ENCODE data around the gene SLC19A1. TPM values are rescaled to one million over a fixed set of nuclear protein-coding genes. Genes with fewer than 3 reads are reported as not detected.

SLC19A1 gene
- total RNA-seq, 1 donor from 2014 or later, result 21.7 TPM

DNA sequence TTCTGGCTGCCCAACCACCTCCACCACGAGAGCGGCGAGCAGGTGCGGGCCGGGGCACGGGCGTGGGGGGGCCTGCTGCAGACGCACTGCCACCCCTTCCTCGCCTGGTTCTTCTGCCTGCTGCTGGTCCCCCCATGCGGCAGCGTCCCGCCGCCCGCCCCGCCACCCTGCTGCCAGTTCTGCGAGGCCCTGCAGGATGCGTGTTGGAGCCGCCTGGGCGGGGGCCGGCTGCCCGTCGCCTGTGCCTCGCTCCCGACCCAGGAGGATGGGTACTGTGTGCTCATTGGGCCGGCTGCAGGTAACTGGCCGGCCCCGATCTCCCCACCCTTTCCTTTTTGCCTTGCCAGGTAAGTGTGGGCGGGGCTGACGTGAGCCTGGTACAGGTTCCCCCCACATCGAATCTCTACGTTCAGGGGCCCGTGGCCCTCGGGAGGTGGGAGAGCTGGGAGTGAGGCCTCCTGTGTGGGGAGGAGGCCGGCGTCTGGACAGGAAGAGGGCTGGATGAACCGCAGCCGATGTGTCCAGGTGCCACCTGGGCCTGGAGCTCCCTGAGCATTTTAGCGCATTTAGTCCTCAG lies 85.6 kb downstream of the SLC19A1 start:
- DNase-seq (ENCODE audit: low read depth), result no peak
- H3K4me3 ChIP-seq (ENCODE audit: low read depth, low read length), result no peak overlapping the region
- no peaks in the 10 kb centered on the region for H3K27me3 ChIP-seq (ENCODE audit: control insufficient read depth, insufficient read depth, low read length)
- TF ChIP-seq, protein P1, sequence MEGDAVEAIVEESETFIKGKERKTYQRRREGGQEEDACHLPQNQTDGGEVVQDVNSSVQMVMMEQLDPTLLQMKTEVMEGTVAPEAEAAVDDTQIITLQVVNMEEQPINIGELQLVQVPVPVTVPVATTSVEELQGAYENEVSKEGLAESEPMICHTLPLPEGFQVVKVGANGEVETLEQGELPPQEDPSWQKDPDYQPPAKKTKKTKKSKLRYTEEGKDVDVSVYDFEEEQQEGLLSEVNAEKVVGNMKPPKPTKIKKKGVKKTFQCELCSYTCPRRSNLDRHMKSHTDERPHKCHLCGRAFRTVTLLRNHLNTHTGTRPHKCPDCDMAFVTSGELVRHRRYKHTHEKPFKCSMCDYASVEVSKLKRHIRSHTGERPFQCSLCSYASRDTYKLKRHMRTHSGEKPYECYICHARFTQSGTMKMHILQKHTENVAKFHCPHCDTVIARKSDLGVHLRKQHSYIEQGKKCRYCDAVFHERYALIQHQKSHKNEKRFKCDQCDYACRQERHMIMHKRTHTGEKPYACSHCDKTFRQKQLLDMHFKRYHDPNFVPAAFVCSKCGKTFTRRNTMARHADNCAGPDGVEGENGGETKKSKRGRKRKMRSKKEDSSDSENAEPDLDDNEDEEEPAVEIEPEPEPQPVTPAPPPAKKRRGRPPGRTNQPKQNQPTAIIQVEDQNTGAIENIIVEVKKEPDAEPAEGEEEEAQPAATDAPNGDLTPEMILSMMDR (IDR thresholded peaks at IDR 0.05; ENCODE audit: insufficient read depth, low read length, poor library complexity, severe bottlenecking), result no peak
- peaks cover 3% of the 10 kb centered on the region for H3K36me3 ChIP-seq (ENCODE audit: control insufficient read depth, insufficient read depth, low read length)

DNA sequence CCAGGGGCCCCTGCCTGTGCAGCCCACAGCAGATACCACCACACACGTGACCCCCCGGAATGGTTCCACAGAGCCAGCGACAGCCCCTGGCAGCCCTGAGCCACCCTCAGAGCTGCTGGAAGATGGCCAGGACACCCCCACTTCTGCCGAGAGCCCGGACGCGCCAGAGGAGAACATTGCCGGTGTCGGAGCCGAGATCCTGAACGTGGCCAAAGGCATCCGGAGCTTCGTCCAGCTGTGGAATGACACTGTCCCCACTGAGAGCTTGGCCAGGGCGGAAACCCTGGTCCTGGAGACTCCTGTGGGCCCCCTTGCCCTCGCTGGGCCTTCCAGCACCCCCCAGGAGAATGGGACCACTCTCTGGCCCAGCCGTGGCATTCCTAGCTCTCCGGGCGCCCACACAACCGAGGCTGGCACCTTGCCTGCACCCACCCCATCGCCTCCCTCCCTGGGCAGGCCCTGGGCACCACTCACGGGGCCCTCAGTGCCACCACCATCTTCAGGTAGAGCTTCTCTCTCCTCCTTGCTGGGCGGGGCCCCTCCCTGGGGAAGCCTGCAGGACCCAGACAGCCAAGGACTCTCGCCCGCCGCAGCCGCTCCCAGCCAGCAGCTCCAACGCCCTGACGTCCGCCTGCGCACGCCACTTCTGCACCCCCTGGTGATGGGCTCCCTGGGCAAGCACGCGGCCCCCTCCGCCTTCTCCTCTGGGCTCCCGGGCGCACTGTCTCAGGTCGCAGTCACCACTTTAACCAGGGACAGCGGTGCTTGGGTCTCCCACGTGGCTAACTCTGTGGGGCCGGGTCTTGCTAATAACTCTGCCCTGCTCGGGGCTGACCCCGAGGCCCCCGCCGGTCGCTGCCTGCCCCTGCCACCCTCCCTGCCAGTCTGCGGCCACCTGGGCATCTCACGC lies 86.3 kb downstream of the SLC19A1 start:
- Histone ChIP-seq H3K4me3 (ENCODE audit: low read depth, low read length) (no peak overlapping the region), H3K36me3 (ENCODE audit: control insufficient read depth, insufficient read depth, low read length) (peaks cover 3% of the 10 kb centered on the region), H3K27me3 (ENCODE audit: control insufficient read depth, insufficient read depth, low read length) (no peaks in the 10 kb centered on the region)
- DNase-seq (ENCODE audit: low read depth), result no peak
- TF ChIP-seq, protein P1 (IDR thresholded peaks at IDR 0.05; ENCODE audit: insufficient read depth, low read length, poor library complexity, severe bottlenecking), result no peak

DNA sequence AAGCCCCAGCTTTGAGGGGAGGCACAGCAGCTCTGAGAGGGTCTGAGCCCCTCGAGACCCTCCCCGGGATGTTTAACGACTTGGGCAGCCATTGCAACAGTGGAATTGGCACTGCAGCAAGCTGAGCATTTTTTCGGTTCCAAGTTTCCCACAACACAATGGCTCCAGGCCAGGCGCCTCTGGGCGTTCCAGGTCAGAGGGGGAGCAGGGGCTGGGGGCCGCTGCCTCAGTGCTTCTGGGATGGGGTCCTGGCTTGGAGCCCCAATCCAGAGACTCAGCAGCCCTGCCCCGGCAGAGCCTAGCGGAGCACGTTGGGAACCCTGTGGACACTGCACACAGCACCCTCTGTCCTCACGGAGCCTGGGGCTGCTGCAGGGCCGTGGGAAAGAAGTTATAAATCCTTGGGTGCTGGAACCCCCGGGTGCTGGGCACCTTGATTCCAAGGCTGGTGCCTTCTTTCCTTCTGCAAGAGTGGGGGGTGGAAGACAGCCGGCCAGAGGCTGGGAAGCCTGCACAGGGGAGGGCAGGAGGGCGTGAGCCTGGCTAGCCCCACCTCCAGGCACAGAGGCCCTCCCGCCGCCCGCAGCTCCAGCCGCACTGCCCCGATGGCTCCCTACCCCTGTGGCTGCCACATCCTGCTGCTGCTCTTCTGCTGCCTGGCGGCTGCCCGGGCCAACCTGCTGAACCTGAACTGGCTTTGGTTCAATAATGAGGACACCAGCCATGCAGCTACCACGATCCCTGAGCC lies 87.1 kb downstream of the SLC19A1 start:
- peaks cover 1% of the 10 kb centered on the region for H3K36me3 ChIP-seq (ENCODE audit: control insufficient read depth, insufficient read depth, low read length)
- no peak overlapping the region for H3K4me3 ChIP-seq (ENCODE audit: low read depth, low read length)
- H3K27me3 ChIP-seq (ENCODE audit: control insufficient read depth, insufficient read depth, low read length), result no peaks in the 10 kb centered on the region
- no peak for DNase-seq (ENCODE audit: low read depth)
- TF ChIP-seq, protein P1 (IDR thresholded peaks at IDR 0.05; ENCODE audit: insufficient read depth, low read length, poor library complexity, severe bottlenecking), result no peak

DNA sequence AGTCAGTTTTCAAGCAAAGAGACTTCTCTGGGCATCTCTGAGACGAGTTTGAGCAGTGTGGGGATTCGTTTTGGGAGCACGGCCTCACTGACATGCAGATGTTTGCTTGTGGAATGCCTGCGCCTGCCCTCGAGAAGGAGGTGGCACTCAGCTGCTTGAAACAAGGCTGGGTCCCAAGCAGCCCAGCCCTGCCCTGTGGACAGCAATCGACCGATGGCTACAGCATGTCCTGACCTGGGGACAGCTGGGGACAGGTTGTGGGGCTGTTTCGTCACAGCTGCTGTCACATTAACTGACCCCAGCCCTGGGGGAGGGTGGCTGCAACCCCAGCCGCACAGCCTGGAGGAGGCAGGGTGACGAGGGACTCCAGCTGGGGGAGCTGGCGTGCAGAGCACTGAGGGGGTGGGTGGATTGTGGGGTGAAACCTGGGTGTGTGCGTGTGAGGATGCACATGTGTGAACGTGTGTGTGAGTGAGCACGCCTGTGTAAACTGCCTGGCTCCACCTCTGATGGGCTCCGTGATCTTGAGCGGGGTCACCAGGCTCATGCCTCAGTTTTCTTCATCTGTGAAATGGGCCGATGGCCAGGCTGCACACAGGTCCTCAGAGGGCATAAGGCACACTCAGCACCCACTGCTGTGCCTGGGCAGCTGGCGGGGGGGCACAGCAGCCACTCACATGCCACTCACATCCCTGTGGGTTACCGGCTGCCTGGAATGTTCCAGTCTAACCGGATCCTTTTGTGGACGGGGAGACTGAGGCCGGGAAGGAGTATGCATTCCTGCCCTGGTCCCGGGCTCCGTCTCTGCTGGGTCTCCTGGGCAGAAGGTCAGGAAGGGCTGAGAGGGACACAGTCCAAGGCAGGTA lies 87.9 kb downstream of the SLC19A1 start:
- DNase-seq (ENCODE audit: low read depth), result no peak
- Histone ChIP-seq H3K27me3 (ENCODE audit: control insufficient read depth, insufficient read depth, low read length) (no peaks in the 10 kb centered on the region), H3K4me3 (ENCODE audit: low read depth, low read length) (no peak overlapping the region), H3K36me3 (ENCODE audit: control insufficient read depth, insufficient read depth, low read length) (peaks cover 1% of the 10 kb centered on the region)
- TF ChIP-seq, protein P1 (IDR thresholded peaks at IDR 0.05; ENCODE audit: insufficient read depth, low read length, poor library complexity, severe bottlenecking), result no peak

DNA sequence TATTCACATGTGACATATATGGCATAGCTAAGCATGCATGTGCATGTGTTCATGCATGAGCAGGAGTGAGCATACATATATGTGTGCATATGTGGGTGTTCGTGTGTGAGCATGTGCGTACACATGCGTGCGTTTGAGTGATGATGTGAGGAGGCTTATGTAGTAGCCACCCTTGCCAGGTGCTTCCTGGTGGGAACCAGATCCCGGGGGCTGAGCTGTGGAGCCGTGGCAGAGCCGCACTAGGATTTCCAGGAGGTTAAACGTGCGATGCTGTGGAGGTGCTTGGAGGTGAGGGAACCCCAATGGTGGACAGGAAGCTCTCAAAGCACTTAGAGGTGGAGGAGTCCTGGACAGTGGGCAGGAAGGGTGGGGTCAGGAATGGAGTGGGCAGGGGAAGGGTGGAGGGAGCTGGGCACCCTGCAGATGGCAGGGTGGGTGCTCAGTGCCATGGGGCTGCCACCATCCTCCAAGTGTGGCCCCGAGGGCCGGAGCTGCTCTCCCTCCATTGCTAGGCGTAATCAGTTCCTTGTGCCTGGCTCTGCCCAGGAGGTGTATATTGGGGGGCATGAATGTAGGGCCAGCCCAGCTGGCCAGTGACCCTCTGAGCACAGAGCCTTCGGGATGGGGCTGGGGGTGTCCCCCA lies 88.8 kb downstream of the SLC19A1 start:
- TF ChIP-seq, protein P1 (IDR thresholded peaks at IDR 0.05; ENCODE audit: insufficient read depth, low read length, poor library complexity, severe bottlenecking), result no peak

More for the DNA sequence above, 88.8 kb downstream of the SLC19A1 start:
- Histone ChIP-seq H3K36me3 (ENCODE audit: control insufficient read depth, insufficient read depth, low read length) (peaks cover 1% of the 10 kb centered on the region), H3K4me3 (ENCODE audit: low read depth, low read length) (no peak overlapping the region), H3K27me3 (ENCODE audit: control insufficient read depth, insufficient read depth, low read length) (no peaks in the 10 kb centered on the region)
- no peak for DNase-seq (ENCODE audit: low read depth)

All from kidney epithelial cell (primary cell).